Stimulated activated CD8-positive, alpha-beta memory T cell treated with anti-CD3 and anti-CD28 coated beads, Interleukin-12 subunit alpha, Interleukin-12 subunit beta, amount 100 ng/mL, for 1 hour (primary cell): ENCODE results near the gene MED14.

Experiments used
- DNase-seq: peaks from one replicate; pipeline ENCODE4 v3.0.0-alpha.2; 2020; ENCODE audit warnings: low read depth

The MED14 gene

DNA sequence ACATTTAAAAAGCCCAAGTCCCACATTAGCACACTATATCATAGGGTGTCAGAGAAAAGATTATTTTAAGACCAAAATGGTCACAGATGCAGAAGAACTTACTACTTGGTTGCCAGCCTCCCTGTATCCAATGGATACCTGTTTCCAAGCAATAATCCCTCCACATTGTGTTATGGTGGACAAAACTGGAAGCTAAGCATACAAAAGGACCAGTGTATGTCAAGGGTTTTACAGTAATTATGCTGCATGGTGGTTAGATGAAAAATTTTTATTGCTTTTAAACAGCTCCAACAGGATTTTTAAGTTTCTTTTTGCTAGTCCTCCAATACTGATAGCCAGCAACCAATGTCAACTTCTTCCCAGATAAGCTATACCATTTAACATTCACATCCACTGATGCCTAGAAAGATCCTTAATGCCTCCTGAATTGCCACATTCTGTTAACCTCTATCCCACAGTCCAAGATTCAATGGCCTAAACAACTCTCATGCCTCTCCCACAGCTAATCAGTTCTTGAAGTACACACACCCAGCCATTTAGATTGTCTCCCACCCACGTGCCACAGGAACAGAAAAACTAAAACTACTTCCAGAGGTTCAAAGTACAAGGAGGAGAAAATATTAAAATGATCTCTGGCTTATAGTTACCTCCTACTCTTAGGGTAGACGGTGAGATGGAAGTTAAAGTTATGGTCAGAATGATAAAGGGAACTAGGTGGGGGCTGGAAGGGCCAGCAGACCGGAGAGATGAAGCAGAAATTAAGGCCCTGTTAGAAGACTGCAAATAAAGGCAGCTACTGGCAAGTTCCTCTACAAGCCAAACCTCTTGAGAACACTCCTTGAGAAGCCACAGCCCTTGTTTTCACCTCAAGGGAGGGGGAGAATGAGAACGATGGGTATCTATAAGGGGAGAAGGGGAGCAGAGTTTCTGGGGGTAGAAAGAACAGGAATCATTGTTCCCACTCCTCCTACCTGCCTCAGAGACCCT is 5.5 kb downstream of the MED14 start:
- DNase-seq: no peak

DNA sequence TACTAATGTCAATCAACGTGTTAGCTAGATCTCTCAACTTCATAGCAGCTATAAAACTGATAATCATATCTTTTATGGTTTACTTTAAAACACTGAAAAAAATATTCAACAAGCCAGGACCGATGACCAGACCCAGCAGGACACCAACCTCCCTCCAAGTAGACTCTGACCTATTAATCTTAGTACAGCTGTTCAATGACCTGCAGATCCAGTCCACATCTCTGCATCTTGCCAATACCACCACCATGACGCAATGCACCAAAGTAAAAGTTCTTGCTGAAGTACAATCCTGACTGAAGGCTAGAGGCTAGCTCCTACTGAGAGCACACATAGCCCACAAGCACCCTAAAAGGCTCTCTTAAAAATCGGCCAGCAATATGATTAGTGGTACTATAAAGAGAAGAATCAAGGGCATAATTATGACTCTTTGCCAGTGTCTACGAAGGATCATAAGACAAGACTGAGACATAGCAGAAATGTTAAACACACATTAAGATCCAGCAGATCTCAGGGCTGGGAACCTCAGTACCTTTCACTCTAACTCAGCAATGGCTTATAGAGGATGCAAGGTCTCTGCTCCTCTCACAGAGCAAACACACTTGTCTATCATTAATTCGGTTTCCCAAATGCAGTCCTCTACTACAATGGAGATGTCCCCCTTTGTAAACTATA is 7.6 kb downstream of the MED14 start:
- no peak for DNase-seq

- no peak for DNase-seq
These were observed 8.2 kb downstream of the MED14 start for GRCh38 chrX:40727093-40727492.

DNA sequence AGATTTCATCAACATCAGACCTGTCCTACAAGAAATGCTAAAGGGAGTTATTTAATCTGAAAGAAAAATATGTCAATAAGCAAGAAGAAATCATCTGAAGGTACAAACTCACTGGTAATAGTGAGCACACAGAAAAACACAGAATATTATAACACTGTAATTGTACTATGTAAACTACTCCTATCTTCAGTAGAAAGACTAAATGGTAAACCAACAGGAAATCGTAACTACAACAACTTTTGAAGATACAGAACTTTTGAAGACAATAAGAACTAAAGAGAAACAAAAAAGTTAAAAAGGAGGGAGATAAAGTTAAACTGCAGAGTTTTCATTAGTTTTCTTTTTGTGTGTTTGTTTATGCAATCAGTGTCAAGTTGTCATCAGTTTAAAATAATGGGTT is 12.4 kb downstream of the MED14 start:
- DNase-seq: no peak

DNA sequence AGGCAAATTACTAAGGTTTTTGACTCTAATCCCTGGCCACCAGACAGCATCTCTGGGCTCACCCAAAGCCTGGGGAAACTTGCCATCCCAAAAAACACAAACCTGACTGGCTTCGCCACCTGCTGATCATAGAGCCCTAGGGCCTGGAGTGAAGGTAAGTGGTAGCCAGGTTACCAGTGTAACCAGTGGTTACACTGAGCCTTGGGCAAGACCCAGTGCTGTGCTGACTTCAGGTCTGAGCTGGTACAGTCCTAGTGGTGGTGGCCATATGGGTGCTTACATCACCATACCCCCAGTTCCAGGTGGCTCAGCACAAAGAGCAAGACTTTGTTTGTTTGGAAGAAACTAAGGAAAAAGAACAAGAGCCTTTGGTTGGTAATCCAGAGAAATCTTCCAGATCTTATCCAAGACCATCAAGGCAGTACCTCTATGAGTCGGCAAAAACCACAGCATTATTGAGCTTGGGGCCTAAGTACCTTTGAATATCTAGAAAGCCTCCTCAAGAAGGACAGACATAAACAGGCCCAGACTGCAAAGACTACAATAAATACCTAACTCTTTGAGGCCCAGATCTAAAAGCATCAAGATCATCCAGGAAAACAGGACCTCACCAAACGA is 13.7 kb downstream of the MED14 start:
- no peak for DNase-seq

DNA sequence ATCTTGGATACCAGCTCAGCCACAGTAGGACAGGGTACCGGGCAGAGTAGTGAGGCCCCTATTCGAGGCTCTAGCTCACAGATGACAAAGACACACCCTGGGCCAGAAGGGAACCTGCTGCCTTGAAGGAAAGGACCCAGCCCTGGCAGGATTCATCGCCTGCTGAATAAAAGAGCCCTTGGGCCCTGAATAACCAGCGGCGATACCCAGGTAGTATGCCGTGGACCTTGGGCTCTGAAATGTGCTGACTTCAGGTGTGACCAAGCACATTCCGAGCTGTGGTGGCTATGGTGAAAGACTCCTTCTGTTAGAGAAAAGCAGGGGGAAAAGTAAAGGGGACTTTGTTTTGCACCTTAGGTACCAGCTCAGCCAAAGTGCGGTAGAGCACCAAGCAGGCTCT is 14.6 kb downstream of the MED14 start:
- DNase-seq: no peak

GRCh38 chrX:40720339-40720738 is 15.0 kb downstream of the MED14 start:
- DNase-seq: no peak

DNA sequence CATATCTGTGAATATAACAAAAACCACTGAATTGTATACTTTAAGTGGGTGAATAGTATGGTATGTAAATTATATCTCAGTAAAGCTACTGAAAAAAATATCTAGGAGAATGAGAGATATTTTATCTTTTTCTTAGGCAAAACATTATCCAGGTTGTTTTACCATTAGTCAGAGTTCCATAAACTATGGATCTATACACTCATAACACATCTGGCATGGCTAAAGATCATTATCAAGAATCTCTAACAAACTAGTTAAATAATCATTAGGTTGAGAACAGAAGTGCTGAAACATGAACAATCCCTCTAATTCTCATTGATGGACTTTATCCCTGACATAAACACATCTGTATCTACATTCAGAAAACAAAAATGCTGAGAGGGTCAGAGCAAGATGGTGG is 15.6 kb downstream of the MED14 start:
- DNase-seq: no peak

DNA sequence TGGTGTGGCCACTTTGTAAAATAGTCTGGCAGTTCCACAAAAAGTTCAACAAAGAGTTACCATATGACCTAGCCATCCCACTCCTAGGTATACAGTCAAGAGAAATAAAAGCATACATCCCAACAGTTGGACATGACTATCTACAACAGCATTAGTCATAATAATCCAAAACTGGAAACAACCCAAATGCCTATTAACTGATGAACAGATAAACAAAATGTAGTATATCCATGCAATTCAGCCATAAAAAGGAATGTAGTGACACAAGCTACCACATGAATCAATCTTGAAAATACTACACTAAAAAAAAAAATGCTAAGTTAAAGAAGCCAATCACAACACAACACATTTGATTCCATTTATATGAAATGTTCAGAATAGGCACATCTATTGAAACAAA is 16.1 kb downstream of the MED14 start:
- no peak for DNase-seq

DNA sequence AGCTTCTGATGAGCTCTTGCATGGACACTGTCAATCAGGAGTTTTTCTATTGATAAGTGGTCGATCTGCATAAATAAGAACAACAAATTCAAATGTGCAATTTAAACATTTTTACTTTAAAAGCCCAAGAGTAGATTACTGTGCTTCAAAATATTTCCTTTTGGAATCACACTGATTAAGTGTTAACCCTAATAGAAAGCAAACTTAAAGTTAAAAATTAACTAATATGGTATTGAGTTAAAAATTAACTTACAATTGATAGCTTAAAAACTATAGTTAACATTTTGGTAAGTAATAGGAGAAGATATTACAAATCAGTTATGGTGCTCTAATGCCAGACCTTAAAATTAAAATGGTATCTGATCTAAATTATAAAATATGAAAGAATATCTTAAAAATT is 25.9 kb downstream of the MED14 start:
- no peak for DNase-seq

DNA sequence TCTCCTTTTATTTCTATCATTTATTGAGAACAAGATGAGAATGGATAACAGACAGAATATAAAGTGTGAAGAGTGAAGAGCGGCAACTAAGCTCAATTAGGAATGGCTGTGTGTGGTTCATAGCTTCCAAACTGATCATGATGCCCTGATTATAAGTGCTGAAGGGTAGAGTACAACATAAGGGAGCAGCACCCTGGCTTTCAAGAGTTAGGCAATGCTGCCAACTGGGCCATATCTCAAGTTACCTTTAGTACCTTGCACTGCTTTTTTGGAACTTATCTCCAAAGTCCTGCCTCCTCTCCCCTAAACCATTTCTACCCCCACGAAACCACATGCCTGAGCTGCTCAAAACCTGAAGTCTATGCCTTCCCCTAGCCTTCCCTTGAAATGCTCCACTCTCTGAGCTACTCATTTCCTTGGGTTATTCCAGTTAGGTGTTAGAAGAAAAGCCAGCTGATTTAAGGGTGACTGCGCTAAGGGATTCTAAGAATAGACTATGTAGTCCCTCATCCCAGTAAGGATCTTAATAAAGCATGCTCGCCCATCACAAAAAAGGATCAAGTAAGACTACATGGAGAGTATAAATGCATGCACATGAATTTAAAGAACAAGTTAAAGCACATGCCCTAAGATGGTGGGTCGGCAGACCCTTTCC is 29.6 kb downstream of the MED14 start:
- DNase-seq: no peak

GRCh38 chrX:40700640-40701342 is 34.6 kb downstream of the MED14 start:
- DNase-seq: no peak

DNA sequence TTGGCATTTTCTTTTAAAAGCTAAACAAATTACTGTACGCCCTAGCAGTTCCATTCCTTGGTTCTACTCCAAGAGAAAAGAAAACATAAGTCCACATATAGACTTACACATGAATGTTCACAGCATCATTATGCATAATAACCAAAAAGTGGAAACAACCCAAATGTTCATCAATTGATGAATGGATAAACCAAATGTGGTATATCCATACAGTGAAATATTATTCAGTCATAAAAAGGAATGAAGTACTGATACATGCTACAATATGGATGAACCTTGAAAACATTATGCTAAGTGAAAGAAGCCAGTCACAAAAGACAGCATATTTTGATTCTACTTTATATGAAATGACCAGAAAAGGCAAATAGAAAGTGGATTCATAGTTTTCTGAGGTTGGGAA is 36.5 kb downstream of the MED14 start:
- no peak for DNase-seq

GRCh38 chrX:40694802-40695201 is 40.5 kb downstream of the MED14 start:
- no peak for DNase-seq

- DNase-seq: no peak
These were observed 46.4 kb downstream of the MED14 start for GRCh38 chrX:40688929-40689328.

DNA sequence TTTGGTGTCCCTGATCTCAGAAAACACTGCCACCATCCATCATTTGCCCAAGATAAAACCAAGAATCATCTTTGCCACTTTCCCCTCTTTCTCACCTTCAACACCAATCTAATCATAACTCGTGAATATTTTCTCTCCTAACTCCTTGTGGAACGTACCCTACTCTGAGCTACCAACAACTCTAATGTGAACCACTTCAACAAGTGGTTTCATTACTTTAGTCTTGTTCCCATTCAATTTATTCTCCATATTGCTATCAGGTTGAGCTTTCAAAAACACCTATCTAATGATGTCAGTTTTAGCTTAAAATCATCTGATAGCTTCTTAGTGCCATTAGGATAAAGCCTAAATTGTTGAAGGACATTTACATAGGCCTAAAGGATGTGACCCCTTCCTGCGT is 48.2 kb downstream of the MED14 start:
- DNase-seq: no peak

- no peak for DNase-seq
These were observed 49.9 kb downstream of the MED14 start for GRCh38 chrX:40685362-40685918.

DNA sequence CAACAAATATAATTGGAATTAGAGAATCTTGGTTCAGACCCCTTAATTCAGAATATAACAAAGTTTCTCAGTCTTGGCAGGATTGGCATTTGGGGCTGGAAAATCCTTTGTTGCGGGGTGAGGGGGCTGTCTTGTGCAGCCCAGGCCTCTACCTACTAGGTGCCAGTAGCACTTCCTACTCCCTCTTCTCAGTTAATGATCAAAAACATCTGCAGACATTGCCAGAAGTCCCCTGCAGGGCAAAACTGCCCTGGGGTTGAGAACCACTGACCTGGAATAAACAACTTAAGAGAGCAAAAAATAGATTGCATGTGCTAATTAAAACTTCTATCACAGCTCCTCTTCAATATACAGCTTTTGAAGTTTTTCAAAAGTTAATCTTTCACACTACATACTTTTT is 51.2 kb downstream of the MED14 start:
- no peak for DNase-seq

- DNase-seq: no peak
These were observed 52.1 kb downstream of the MED14 start for GRCh38 chrX:40683245-40683644.

- no peak for DNase-seq
These were observed 64.2 kb downstream of the MED14 start for GRCh38 chrX:40671126-40671525.

DNA sequence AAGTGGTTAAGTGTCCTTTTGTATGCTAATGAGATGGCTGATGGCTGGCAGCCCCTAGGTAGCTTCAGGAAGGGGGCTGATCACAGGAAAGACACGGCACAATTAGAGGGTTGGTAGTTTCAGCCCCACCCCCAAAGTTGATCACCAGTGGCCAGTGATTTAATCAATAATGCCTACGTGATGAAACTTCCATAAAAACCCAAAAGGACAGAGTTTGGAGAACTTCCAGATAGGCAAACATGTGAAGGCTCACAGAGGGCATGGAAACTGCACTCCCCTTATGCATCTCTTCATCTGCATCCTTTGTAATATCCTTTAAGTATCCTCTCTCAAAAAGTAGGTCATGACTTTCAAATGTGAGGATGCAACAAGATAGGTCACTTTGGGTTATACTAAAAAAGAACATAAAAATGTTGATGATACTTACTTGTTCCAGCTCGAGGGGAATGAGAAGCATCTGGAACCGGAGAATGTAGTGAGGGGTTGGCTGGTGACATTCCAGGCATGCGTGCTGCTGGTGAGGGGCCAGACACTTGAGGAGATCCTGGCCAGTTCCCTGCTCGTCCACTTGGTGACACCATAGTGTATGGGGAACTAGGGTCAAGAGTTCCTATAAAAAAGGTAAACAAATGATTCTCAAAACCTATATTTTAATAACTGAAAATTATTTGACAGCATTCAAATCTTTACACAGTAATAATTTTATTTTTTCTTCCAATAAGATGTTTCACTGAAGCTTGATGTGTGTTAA is 71.3 kb downstream of the MED14 start:
- DNase-seq: no peak
